ENCODE results near the gene IRF2BP2.

GRCh38 chr1:234643111-234643849 is 33.3 kb upstream of the IRF2BP2 start:
- TF ChIP-seq CBFB (IDR thresholded peaks at IDR 0.05; ENCODE audit: low read depth): no peak
- no peak for TF ChIP-seq EP300 (IDR thresholded peaks at IDR 0.05; ENCODE audit: borderline replicate concordance in 1 of 2, control insufficient read depth in 1 of 2, low read depth in 2 of 2, low read length in 2 of 2)
- TF ChIP-seq SIX5 (IDR thresholded peaks at IDR 0.05; ENCODE audit: low read depth, low read length, severe bottlenecking): no peak
- no peak for TF ChIP-seq PKNOX1 (IDR thresholded peaks at IDR 0.05)
- no peak for TF ChIP-seq CTCF (IDR thresholded peaks at IDR 0.05 in 2 of 3, conservative IDR thresholded peaks at IDR 0.05 in 1 of 3; ENCODE audit: control insufficient read depth in 2 of 3, extremely low read depth in 1 of 3, insufficient read depth in 1 of 3, low read depth in 3 of 3, low read length in 3 of 3)
- no peak for TF ChIP-seq POLR2A (IDR thresholded peaks at IDR 0.05; ENCODE audit: low read depth, low read length)
